ENCODE measurements around the gene COL12A1.

Gene COL12A1

GRCh38 chr6:75103431-75103830 lies 102.4 kb downstream of the COL12A1 start:
- DNase-seq (ENCODE audit: low read depth in 1 of 2, low spot score in 1 of 2): no peak

DNA sequence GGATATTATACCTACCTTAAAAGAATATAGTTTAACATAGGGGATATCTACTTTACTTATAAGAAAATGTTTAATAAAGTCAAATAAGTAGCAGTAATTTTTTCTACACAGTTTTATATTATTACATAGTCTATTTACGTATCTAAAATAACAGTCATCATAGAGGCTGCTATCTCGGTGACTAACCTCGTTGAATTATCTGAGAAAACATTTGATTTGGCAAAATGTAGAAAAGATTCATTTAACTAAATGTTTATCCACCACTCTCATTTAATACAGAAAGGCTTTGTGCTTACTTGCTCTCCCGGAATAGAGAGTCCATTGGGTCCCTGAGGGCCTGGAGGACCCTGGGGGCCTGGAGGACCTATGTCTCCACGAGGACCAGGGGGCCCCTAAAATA lies 103.6 kb downstream of the COL12A1 start:
- no peak for DNase-seq (ENCODE audit: low read depth in 1 of 2, low spot score in 1 of 2)

GRCh38 chr6:75101896-75102295 lies 104.0 kb downstream of the COL12A1 start:
- no peak for DNase-seq (ENCODE audit: low read depth in 1 of 2, low spot score in 1 of 2)

GRCh38 chr6:75098709-75099108 lies 107.1 kb downstream of the COL12A1 start:
- no peak for DNase-seq (ENCODE audit: low read depth in 1 of 2, low spot score in 1 of 2)

- no peak for DNase-seq (ENCODE audit: low read depth in 1 of 2, low spot score in 1 of 2)
Observed at GRCh38 chr6:75096966-75097365, 108.9 kb downstream of the COL12A1 start.

DNA sequence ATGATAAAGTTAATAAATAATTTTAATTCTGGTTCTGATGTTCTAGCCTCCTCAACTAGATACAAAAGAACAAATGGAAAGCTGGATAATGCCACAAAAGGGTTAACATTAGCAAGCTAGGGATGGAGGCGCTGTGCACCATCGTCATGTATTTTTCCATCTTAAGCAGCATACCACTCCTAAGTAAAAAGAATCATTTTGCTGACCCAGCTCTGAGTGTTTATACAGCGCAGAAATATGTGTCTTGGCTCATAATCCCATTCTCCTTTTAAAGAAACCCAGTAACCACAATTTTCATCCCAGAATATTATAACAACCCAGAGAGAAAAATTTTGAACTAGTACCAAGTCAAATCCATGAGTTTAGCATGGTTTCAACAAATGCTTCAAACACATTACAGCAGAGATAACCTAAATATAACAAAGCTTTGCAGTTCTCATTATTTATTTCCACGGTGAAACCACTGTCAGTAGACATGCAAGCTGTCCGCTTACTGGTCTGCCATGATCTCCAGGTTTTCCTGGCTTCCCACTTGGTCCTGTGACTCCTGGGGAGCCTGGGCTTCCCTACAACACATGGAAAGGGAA lies 111.1 kb downstream of the COL12A1 start:
- no peak for DNase-seq (ENCODE audit: low read depth in 1 of 2, low spot score in 1 of 2)

GRCh38 chr6:75091467-75092190 lies 114.2 kb downstream of the COL12A1 start:
- no peak for DNase-seq (ENCODE audit: low read depth in 1 of 2, low spot score in 1 of 2)

GRCh38 chr6:75090576-75090975 lies 115.3 kb downstream of the COL12A1 start:
- DNase-seq (ENCODE audit: low read depth in 1 of 2, low spot score in 1 of 2): no peak

DNA sequence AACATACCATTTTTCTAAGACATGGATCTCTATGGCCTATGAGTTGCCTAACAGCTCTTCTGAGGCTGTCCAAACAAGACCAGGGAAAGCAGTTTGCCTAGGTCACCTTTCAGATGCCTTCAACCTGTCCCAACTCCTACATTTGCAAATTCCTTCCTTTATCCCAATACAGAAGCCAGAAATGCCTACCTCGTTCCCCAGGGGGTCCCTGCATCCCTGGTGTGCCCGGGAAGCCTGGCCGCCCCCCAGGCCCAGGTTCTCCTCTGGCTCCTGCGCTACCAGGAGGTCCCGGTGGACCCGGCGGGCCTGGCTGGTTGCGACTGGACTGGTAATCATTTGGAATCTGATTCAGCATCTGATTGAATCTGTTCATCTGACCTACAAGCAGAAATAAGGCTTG lies 115.9 kb downstream of the COL12A1 start:
- DNase-seq (ENCODE audit: low read depth in 1 of 2, low spot score in 1 of 2): no peak

- no peak for DNase-seq (ENCODE audit: low read depth in 1 of 2, low spot score in 1 of 2)
Observed at GRCh38 chr6:75089151-75089897, 116.5 kb downstream of the COL12A1 start.

DNA sequence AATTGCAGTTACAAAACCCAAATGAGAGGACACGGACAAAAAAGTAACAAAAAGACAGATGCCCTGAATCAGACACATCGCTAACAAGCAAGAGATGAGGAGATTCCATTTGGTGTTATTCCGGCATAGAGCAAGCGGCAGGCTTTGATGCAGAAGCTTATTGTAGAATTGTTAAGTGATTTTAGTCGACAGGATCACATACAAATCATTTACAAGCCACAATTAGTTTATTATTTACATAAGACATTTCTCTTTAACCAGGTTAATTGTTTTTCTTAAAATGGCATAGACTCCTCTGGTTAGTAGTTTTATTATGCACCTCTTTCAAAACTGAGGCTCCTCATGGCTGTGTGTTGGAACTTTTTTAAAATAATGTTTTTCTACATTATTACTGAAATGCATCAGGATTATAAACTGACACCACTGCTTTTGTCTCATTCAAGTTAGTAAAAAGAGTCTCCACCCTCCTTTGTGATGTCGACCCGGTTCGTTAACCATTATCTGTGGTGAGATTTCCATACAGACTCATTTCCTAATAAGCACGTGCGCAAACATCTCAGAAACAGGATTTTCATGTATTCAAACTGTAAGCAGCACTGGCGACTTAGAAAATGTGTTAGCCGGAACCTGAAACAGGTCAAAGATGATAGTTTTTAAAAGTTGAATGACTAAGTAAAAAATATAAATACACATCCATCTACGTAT lies 119.8 kb downstream of the COL12A1 start:
- no peak for DNase-seq (ENCODE audit: low read depth in 1 of 2, low spot score in 1 of 2)

- no peak for DNase-seq (ENCODE audit: low read depth in 1 of 2, low spot score in 1 of 2)
Observed at GRCh38 chr6:75084872-75085381, 120.9 kb downstream of the COL12A1 start.

- DNase-seq (ENCODE audit: low read depth in 1 of 2, low spot score in 1 of 2): no peak
Observed at GRCh38 chr6:75084018-75084417, 121.8 kb downstream of the COL12A1 start.

GRCh38 chr6:75081921-75082320 lies 123.9 kb downstream of the COL12A1 start:
- no peak for DNase-seq (ENCODE audit: low read depth in 1 of 2, low spot score in 1 of 2)

GRCh38 chr6:75081047-75081446 lies 124.8 kb downstream of the COL12A1 start:
- DNase-seq (ENCODE audit: low read depth in 1 of 2, low spot score in 1 of 2): no peak

GRCh38 chr6:75079589-75079988 lies 126.3 kb downstream of the COL12A1 start:
- DNase-seq (ENCODE audit: low read depth in 1 of 2, low spot score in 1 of 2): no peak

DNA sequence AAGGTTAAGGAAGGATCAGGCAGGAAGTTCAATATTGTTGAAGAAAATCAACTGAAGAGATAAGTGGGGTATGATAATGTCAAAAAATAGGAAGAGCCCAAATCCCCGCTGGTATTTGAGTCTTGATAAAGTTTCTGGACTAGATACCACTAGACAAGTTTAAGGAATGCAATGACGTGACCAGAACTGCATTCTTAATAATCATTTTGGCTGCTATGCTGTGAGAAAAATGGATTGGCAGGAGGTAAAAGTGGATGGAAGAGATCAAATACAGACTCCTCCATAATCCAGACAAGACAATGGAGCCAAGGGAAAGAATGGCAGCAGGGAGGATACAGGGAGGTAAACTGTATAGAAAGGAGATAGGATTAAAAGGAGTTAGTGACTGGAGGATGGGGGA lies 128.2 kb downstream of the COL12A1 start:
- no peak for DNase-seq (ENCODE audit: low read depth in 1 of 2, low spot score in 1 of 2)

DNA sequence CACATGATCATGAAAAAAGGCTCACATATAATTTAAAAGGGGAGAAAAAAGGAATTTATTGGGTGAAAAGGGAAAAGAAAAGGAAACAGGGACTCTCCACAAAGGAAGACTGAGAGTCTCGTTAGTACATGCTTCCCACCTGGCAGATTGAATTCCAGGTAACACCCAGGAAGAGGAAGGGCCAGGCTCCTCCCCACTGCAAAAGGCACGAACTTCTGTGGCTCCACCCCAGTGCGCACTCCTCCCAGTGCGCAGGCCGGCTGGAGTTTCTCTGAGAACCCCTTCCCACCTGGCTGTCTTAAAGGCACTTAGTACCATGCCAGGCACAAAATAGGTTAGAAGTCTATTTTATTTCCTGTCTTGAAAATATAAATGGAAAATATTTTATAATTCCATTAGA lies 129.8 kb downstream of the COL12A1 start:
- DNase-seq (ENCODE audit: low read depth in 1 of 2, low spot score in 1 of 2): no peak

DNA sequence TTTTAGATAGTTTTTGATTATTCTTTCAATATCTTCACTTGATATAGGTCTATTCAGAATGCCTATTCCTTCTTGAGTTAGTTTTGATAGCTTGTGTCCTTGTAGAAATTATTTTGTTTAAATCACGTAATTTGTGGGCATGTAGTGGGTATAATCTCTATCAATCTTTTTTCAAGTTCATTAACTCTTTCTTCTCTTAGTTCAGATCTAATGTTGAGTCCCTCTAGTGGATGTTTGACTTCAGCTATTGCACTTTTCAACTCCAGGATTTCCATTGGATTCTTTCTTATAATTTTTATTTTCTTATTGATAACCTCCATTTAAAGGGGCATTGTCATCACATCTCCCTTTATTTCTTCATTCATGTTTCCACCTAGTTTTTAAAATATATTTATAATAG lies 135.6 kb downstream of the COL12A1 start:
- DNase-seq (ENCODE audit: low read depth in 1 of 2, low spot score in 1 of 2): no peak

- no peak for DNase-seq (ENCODE audit: low read depth in 1 of 2, low spot score in 1 of 2)
Observed at GRCh38 chr6:75065523-75065922, 140.3 kb downstream of the COL12A1 start.

DNA sequence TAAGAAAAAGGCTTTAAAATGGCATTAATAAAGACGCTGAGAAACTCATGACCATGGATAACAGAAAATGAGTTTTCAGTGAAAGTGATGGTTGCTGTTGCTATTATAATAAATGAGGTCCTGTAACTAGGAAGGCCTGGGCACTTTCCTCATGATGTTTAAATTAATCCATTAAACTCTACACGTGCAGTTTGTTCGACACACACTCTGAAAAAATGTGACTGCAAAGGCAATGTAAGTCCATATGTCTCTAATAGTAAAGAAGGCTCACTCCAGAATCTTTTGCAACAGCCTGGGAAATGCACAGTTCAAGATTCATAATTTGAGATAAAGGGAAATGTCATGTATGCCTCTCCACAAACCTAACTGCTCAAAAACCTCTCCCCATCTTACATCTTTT lies 153.4 kb downstream of the COL12A1 start:
- DNase-seq (ENCODE audit: low read depth in 1 of 2, low spot score in 1 of 2): no peak

DNA sequence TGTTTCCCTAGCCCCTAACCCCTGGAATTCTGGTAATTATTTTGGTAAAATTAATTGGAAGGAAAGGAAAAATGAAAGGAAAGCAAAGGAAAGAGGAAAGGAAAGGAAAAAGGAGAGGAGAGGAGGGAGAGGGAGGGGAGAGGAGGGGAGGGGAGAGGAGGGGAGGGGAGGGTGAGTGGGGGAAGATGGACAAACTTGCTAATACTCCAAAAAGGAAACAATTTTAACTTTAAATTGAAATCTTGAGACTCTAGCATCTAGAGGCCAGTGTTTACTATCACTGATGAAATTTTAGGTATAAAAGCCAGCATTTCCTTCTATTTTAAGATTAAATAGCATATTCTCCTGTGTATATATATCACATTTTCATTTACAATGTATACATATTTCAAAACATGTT lies 156.5 kb downstream of the COL12A1 start:
- no peak for DNase-seq (ENCODE audit: low read depth in 1 of 2, low spot score in 1 of 2)

Measured in activated CD4-positive, alpha-beta T cell treated with anti-CD3 and anti-CD28 coated beads, Interleukin-2, amount 50 U/mL, for 24 hours (primary cell).